ENCODE data around the gene HOXD9. TPM values are rescaled to one million over a fixed set of nuclear protein-coding genes. Genes with fewer than 3 reads are reported as not detected.

HOXD9 gene
- total RNA-seq, 1 donor from 2014 or later, result 4.7 TPM

DNA sequence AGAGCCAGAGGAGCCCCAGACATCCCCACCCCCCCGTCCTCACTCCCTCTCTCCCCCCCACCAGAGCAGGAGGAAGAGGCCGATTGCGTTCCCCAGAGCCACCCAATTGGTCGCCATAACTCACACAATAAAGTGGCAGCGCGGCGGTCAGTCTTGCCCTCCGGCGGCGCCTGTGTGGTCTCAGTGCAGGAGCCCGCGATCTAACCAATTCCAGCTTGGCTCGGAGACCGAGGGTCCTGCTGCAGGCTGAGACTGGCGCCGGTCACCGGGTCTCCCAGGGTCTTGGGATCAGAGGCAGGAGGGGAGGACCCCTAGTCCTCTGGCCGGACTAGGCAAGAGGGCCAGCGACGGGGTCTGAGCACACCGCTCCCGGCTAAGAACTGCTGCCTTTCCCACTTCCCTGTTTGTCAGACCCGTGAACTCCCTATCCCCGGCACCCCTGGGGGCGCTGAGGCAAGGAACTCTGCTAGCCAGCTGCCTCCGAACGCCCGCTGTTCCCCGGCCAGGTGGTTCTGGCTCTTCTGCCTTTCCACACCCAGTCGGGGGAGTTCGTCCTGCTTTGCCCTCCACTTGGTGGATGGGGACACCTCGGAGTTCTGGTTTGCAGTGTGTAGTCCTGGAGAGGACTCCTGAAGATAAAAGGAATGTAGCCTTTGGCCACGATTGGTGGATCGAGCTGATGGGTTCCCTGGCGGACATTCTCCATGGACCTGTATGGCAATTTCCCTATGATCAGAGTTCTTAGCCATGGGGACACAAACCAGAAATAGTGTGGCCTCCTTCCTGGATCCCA is 24.0 kb upstream of the HOXD9 start:
- DNase-seq, result no peak

- DNase-seq, result no peak
Observed at GRCh38 chr2:176099159-176099727, 23.3 kb upstream of the HOXD9 start.

DNA sequence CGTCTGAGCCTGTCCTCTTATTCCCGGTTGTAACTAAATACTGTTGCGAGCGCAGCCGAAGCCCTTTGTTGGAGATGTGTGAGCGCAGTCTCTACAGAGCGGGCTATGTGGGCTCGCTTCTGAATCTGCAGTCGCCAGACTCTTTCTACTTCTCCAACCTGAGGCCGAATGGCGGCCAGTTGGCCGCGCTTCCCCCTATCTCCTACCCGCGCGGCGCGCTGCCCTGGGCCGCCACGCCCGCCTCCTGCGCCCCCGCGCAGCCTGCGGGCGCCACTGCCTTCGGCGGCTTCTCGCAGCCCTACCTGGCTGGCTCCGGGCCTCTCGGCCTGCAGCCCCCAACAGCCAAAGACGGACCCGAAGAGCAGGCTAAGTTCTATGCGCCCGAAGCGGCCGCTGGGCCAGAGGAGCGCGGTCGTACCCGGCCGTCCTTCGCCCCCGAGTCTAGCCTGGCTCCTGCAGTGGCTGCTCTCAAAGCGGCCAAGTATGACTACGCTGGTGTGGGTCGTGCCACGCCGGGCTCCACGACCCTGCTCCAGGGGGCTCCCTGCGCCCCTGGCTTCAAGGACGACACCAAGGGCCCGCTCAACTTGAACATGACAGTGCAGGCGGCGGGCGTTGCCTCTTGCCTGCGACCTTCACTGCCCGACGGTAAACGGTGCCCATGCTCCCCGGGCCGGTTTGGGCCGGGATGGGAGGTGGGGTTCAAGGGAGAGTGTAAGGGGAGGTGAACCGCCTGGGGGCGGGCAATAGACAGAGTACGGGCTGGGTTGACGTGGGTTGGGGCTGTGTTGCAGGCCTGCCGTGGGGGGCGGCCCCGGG is 22.6 kb upstream of the HOXD9 start, which contains the start of gene HOXD12:
HOXD12 (plus strand) TSS at position 68 of the 819 bp plus-strand sequence; CDS start at position 75, 7 bp downstream.
- no peak for DNase-seq

- DNase-seq, result no peak
Observed at GRCh38 chr2:176100547-176101140, 21.9 kb upstream of the HOXD9 start.

DNA sequence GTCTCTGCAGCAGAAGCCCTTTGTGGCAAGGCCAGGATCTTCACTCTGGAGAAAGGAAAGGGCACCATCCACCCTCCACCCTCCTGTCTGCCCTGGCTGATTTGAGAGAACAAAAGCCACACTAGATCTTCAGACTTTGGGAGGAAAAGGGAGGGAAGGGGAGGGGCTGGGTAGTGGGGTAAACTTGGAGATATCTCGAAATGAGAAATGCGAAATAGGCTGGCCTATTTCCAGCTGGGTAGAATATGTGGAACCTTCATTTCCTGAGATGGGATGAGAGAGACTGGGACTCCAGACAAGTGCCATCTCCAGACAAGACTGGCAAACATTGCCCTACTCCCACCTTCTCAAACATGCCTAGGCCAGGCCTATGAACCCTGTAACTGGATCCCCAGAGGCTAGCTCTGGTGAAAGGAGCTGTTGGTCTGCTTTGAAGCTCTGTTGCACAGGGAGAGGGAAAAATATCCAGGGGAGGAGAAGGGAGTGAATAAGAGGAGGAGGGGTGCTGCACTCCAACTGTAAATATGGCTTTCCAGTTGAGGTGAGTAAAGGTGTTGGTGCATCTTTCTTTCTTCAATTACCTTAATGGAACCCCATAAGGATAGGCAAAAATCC is 21.2 kb upstream of the HOXD9 start:
- no peak for DNase-seq

DNA sequence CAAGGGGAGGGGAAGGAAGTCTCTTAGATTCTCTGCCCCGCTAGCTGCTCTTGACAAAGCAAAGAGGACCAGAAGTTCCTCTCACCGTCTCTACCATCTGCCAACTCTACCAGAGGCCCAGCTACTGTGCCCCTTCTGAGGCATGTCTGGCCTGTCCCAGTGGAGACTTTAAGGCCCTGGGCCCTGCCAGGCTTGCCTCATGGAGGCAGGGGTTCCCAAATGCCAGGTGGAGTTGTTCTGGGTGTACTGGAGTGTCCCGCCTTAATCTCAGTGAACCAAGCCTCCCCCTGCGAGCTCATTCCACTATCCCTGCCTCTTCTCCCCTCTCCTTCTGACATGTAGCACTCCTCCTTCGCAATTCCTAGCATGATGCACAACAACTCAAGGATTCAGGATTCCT is 20.7 kb upstream of the HOXD9 start:
- DNase-seq, result no peak

DNA sequence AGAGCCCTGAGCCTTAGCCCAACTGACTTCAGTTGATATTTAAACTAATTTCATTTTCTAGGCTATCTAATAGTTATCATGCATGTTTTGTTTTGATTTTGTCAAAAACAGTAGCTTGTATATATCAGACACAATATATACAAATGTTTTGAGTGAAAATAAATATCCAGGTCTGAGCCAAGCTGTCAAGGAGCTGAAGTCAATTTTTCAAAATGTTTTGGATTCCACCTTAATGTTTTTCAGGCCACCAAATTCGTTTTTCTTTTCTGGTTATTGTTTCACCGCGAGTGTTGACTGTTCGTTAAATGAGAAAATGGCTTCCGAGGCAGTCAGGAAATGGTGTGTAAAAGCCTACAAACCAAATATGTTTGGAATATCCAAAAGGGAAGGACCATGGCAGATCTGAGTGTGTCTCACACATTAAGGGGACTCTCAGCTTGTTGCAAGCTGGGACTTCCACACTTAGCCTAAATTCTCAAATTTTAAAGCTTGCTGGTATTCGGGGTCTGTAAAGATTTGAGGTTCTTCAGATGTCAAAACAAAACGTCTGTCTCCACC is 20.1 kb upstream of the HOXD9 start:
- DNase-seq, result no peak

GRCh38 chr2:176103194-176103593 is 19.3 kb upstream of the HOXD9 start:
- DNase-seq, result no peak

GRCh38 chr2:176103742-176104315 is 18.7 kb upstream of the HOXD9 start:
- DNase-seq, result no peak

GRCh38 chr2:176104316-176105077 is 18.0 kb upstream of the HOXD9 start:
- DNase-seq, result no peak

DNA sequence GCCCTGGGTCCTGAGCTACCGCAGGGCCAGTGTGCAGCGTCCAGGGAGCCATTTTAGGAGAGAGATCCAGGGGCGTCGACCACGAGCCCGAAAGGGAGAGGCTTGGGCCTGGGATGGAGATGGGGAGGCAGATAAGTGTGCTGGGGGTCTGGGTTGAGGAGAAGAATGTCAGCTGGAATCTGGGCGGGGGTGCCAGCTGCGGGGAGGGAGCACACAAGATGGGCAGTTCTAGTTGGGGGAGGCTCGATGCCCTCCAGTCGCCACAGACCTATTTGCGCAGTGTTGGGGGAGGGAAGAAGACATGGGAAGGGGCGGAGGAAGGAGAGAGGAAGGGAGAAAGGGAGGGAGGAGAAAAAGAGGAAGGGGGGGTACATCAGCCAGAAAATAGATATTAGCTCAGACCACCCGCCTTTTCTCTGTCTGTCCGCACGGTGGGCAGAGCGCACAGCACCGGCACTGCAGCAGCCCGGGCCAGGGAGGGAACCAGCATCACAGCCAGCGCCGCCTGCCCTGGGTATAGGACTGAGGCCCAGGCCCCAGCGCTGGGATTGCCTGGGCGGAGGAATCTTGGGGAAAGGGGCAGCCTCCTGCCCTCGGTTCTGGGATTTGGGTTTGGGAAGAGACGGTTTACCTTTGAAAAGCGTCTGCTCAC is 17.3 kb upstream of the HOXD9 start:
- DNase-seq, result no peak

GRCh38 chr2:176105730-176106580 is 16.6 kb upstream of the HOXD9 start:
- no peak for DNase-seq

DNA sequence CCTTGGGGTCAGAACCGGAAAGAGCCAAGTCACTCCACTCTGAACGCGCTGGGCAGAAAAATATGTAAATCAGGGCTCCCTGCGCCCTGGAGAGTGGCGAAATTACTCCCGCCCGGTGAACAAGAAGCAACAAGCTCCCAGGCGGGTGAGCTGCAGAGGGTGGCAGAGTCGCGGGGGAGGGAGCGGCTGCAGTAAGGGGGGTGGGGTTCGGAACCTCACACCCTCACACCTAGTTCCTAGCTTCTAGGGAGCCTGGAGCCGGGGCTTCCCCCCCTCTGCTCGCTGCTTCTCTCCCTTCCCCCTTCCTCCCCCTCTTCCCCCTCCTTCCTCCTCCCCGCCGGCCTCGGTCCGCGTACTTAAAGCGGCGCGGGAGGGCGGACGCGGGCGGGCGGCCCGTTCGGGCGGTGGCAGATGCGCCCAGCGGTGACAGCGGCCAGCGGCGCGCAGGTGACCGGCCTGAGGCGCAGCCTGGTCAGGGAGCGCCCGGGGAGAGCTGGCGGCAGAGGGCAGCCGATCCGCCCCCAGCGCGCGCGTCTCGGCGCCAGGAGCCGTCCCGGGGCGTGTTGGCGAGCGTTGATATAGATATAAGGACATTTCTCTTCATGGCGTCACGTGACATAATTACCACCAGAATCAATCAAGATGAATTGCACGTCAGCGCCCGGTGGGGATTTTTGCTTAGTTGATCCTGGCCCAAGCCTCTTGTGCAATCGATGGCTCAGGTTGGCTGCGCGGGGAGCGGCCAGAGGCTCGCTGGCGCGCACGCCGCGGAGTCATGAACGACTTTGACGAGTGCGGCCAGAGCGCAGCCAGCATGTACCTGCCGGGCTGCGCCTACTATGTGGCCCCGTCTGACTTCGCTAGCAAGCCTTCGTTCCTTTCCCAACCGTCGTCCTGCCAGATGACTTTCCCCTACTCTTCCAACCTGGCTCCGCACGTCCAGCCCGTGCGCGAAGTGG is 15.7 kb upstream of the HOXD9 start, which contains the start of gene HOXD11:
HOXD11 (plus strand) TSS at position 700 of the 959 bp plus-strand sequence; CDS start at position 776, 76 bp downstream.
- no peak for DNase-seq

GRCh38 chr2:176107731-176108181 is 14.8 kb upstream of the HOXD9 start:
- no peak for DNase-seq

DNA sequence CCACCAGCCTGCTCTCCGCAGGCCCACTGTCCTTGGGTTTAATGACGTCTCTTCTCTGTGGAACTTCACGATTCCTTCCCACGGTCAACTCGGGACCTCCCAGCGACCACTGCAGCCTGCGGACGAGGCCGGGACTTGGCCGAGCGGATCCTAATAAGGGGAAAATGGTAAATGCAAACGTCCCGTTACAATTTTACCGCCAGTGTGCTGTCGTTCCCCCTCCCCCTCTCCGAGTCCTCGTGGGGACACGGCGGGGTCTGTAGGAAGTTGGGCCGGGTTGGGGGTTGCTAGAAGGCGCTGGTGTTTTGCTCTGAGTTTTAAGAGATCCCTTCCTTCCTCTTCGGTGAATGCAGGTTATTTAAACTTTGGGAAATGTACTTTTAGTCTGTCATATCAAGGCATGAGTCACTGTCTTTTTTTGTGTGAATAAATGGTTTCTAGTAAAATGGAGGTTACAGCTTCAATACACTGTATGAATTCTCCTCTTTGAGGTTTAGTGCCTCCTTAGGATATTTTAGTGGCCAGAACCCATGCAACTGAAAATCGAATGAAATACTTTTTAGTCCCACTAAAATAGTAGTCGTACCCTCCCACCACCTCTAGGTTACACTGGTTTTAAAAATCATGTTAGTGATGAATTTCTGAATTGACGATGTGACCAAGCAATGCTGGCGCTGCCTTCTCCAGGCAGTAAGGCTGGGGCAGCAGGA is 13.2 kb upstream of the HOXD9 start:
- no peak for DNase-seq

- DNase-seq, result no peak
Observed at GRCh38 chr2:176109946-176110345, 12.6 kb upstream of the HOXD9 start.

Data from skin of body (tissue), 2 donors.